Right lobe of liver (tissue), 6 donors: ENCODE results near the gene TAS2R19. TPM values are rescaled to one million over a fixed set of nuclear protein-coding genes. Genes with fewer than 3 reads are reported as not detected.
"Not testable (repeated sequence)": the region's sequence is repeated elsewhere in the genome, so short reads cannot be mapped to it uniquely, and the experiment has no call there.

Source experiments
- ATAC-seq, 4 donors: fragments of 200-7000 bp; cut with Tn5 transposase; one replicate each; pipeline ENCODE4 v1.9.1; 2020; ENCODE audit warnings: mild to moderate bottlenecking in 4 of 4, moderate library complexity in 4 of 4
- DNase-seq, 3 donors: peaks; one replicate each; pipeline ENCODE4 v3.0.0-alpha.2; 2020
- H3K27ac ChIP-seq, 3 donors: fragments of 200-600 bp; one replicate each; pipeline ENCODE4 v1.8.0; 2022
- H3K27me3 ChIP-seq, 2 donors: fragments of 200-600 bp; one replicate each; pipeline ENCODE4 v1.8.0; 2022
- H3K36me3 ChIP-seq, 4 donors: fragments of 200-600 bp; sonication (generic) in 1 of 4; one replicate each; pipeline versions ENCODE4 v1.5.1 to v1.8.0; 2017 to 2022; ENCODE audit warnings: control low read depth in 1 of 4
- H3K4me1 ChIP-seq, 4 donors: fragments of 200-600 bp; sonication (generic) in 1 of 4; one replicate each; pipeline versions ENCODE4 v1.5.1 to v1.8.0; 2017 to 2022; ENCODE audit warnings: control low read depth in 1 of 4
- H3K4me3 ChIP-seq, 3 donors: fragments of 200-600 bp; one replicate each; pipeline ENCODE4 v1.8.0; 2022
- H3K9me3 ChIP-seq, 4 donors: fragments of 200-600 bp; sonication (generic) in 1 of 4; one replicate each; pipeline versions ENCODE4 v1.5.1 to v1.8.0; 2017 to 2022; ENCODE audit warnings: control low read depth in 1 of 4
- CTCF ChIP-seq, 4 donors: fragments of 200-600 bp in 3 of 4; fragments of 450-650 bp in 1 of 4; IDR thresholded peaks; one replicate each; pipeline versions ENCODE4 v1.5.1 to v1.8.0; 2016 to 2022; ENCODE audit warnings: antibody characterized with exemption in 4 of 4, mild to moderate bottlenecking in 2 of 4
- POLR2A ChIP-seq: fragments of 450-650 bp; IDR thresholded peaks from one replicate; pipeline ENCODE4 v1.6.1; 2017; ENCODE audit warnings: antibody characterized with exemption, mild to moderate bottlenecking
- WGBS: methylation state at CpG from one replicate; pipeline ENCODE4 v1.1.6; 2018; ENCODE audit warnings: low coverage, low lambda C conversion rate; ENCODE audit not compliant: insufficient coverage; ENCODE audit errors: missing lambda C conversion rate; 5-methylcytosine and 5-hydroxymethylcytosine counted together
- intact Hi-C, 2 donors: fragments of 100-400 bp; cut with DNase I; formaldehyde crosslinking; loops; one replicate each; pipeline versions ENCODE4 v1.11.2 to v1.14.1; 2022
- long read RNA-seq: library from polyadenylated mRNA; unstranded; transcript quantifications from one replicate; pipeline ENCODE4 v2.0.0, GENCODE V29; 2019
- total RNA-seq, 6 experiments: library from RNA; depleted of rRNA in 2 of 6; stranded (reverse); fragments of >200 nt in 2 of 6; fragmentation: NEBNext Ultra II Directional in 3 of 6; extraction: Animal tissue kit (Norgen Biotek cat#: 25700) in 3 of 6; gene quantifications; one replicate each; pipeline versions ENCODE4 v1.1.0 to v1.2.4, GENCODE V29; 2016 to 2023
- donor health status: DM: no; HTN: yes; CAD: no.
- donor health status: DM: no; HTN: no; CAD: no.
- donor health status: DM: no; HTN: no; CAD: no.
- donor health status: DM: no; HTN: yes; CAD: no.
- donor health status: DM: no; HTN: yes; CAD: no.

TAS2R19 gene
- total RNA-seq: 1 to 10 TPM; 1.1 to 3.8 (median 1.8) TPM
- long read RNA-seq: 0 reads

- no peaks in the 10 kb centered on the region for H3K36me3 ChIP-seq
- H3K27ac ChIP-seq: no peak within 1 kb of the TSS
- ATAC-seq (no peak), DNase-seq (no peak)
- TF ChIP-seq CTCF (IDR thresholded peaks at IDR 0.05): no peak
- TF ChIP-seq POLR2A: no peak
- intact Hi-C loops: no loop called here
- no peak within 1 kb of the TSS for H3K4me3 ChIP-seq
- H3K27me3 ChIP-seq: no peaks in the 10 kb centered on the region
- H3K9me3 ChIP-seq: no peaks in the 10 kb centered on the region
- H3K4me1 ChIP-seq: no peaks in the 10 kb centered on the region
- WGBS: 89% methylated on average over 1 of the region's 1 CpG
These were observed at the start of gene TAS2R19 for GRCh38 chr12:11022520-11022919. TAS2R19 (minus strand) TSS chr12:11022620; CDS start chr12:11022571, 49 bp downstream.

- Histone ChIP-seq H3K27ac (no peak overlapping the region), H3K9me3 (no peaks in the 10 kb centered on the region), H3K4me1 (peaks cover 0 to 8% (median 0%) of the 10 kb centered on the region in 4 donors), H3K4me3 (no peak overlapping the region), H3K27me3 (no peaks in the 10 kb centered on the region), H3K36me3 (no peaks in the 10 kb centered on the region)
- 47% methylated on average over 4 of the region's 4 CpGs for WGBS
- ATAC-seq (peak in 1 of 4 donors; percentile 91), DNase-seq (no peak)
- intact Hi-C loops: no loop called here
- TF ChIP-seq CTCF (IDR thresholded peaks at IDR 0.05) (no peak), POLR2A (no peak)
These were observed 49.0 kb upstream of the TAS2R19 start for GRCh38 chr12:11071414-11071813.

GRCh38 chr12:11070999-11071398 lies 48.6 kb upstream of the TAS2R19 start:
- DNase-seq (no peak), ATAC-seq (no peak)
- Histone ChIP-seq H3K27me3 (no peaks in the 10 kb centered on the region), H3K36me3 (no peaks in the 10 kb centered on the region), H3K4me1 (peaks cover 0 to 8% (median 0%) of the 10 kb centered on the region in 4 donors), H3K27ac (no peak overlapping the region), H3K4me3 (no peak overlapping the region), H3K9me3 (no peaks in the 10 kb centered on the region)
- WGBS: 33% methylated on average over 1 of the region's 1 CpG
- intact Hi-C loops: no loop called here
- no peak for TF ChIP-seq CTCF (IDR thresholded peaks at IDR 0.05)
- no peak for TF ChIP-seq POLR2A

- Histone ChIP-seq H3K4me3 (no peak overlapping the region), H3K27me3 (no peaks in the 10 kb centered on the region), H3K4me1 (peaks cover 0 to 8% (median 0%) of the 10 kb centered on the region in 4 donors), H3K9me3 (no peaks in the 10 kb centered on the region), H3K36me3 (no peaks in the 10 kb centered on the region), H3K27ac (no peak overlapping the region)
- WGBS: 82% methylated on average over 5 of the region's 5 CpGs
- ATAC-seq: no peak
- intact Hi-C loops: no loop called here
- no peak for DNase-seq
- TF ChIP-seq POLR2A: no peak
These were observed 47.5 kb upstream of the TAS2R19 start for GRCh38 chr12:11069854-11070365.

- Histone ChIP-seq H3K4me1 (peaks cover 0 to 8% (median 0%) of the 10 kb centered on the region in 4 donors), H3K27ac (no peak overlapping the region), H3K27me3 (no peaks in the 10 kb centered on the region), H3K4me3 (no peak overlapping the region), H3K36me3 (no peaks in the 10 kb centered on the region), H3K9me3 (no peaks in the 10 kb centered on the region)
- intact Hi-C loops: no loop called here
- peak; percentile 62 to 80 (median 77) for ATAC-seq
- peak; percentile 15 to 64 (median 33) for DNase-seq
- no peak for TF ChIP-seq POLR2A
- TF ChIP-seq CTCF (IDR thresholded peaks at IDR 0.05): no peak
- WGBS: 39% methylated on average over 2 of the region's 2 CpGs
These were observed 45.1 kb upstream of the TAS2R19 start for GRCh38 chr12:11067514-11067913.

GRCh38 chr12:11062194-11062593 lies 39.8 kb upstream of the TAS2R19 start, which contains the start of gene TAS2R46:
TAS2R46 (minus strand) TSS chr12:11062294; CDS start chr12:11062294, 0 bp downstream.
- WGBS: 100% methylated on average over 1 of the region's 1 CpG
- H3K27ac ChIP-seq, H3K9me3 ChIP-seq, H3K36me3 ChIP-seq, H3K4me3 ChIP-seq, H3K4me1 ChIP-seq, intact Hi-C loops, DNase-seq, ATAC-seq, H3K27me3 ChIP-seq: not testable (repeated sequence)
